NK-92 (cell line): ENCODE measurements around the gene UBE2V1.
"Not testable (repeated sequence)": the region's sequence is repeated elsewhere in the genome, so short reads cannot be mapped to it uniquely, and the experiment has no call there.

Experiments used
- DNase-seq: peaks from one replicate; lab custom pipeline; 2025; ENCODE audit not compliant: unreplicated experiment; lab: John Stamatoyannopoulos, UW

UBE2V1 gene

DNA sequence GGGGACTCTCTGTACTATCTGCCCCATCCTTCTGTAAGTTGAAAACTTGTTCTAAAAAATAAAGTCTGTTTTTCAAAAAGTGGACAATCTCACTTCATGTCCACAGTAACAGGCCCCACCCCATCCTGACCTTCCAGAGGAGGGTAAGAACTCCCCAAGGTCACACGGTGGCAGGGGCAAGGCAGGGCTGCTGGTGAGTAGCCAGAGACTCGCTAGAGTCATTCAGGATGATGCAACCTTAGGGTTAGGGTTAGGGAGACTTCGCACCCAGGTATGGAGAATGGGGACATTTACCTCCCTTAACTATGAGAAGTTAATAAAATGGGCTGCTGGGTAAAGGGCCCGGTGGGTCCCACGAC is 25.1 kb upstream of the UBE2V1 start:
- DNase-seq: no peak

DNA sequence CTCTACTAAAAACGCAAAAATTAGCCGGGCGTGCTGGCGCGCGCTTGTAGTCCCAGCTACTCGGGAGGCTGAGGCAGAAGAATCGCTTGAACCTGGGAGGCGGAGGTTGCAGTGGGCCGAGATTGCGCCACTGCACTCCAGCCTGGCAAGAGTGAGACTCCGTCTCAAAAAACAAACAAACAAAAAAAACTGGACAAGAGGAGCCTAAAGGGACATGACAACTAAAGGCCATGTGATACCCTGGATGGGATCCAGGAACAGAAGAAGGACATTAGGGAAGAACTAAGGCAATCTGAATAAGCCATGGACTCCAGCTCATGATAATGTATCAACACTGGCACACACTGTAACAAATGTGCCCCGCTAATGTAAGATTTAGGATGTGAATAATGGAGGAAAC is 24.8 kb upstream of the UBE2V1 start:
- DNase-seq: not testable (repeated sequence)

DNA sequence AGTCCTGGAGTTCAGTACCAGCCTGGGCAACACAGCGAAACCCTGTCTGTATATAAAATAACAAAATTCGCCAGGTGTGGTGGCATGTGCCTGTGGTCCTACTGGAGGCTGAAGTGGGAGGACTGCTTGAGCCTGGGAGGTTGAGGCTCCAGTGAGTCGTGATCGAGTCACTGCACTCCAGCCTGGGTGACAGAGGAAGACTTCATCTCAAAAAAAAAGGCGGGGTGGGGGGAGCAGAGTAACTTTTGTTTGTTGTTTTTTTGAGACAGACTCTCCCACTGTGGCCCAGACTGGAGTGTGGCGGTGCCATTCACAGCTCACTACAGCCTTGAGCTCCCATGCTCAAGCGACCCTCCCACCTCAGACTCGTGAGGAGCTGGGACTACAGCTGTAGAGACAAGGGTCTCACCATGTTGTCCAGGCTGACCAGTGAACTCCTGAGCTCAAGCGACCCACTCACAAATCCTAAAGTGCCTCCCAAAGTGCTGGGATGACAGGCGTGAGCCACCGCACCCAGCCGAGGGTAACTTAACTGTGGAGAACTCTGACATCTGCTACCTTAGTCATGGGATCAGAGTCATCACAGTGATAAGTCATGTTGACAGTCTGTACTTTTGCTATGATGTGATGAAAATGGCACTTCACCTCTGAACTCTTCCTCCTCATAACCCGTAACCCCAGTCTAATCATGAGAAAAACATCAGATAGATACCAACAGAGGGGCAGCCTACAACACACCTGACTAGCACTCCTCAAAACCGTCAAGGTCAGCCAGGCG is 24.1 kb upstream of the UBE2V1 start:
- DNase-seq: no peak

DNA sequence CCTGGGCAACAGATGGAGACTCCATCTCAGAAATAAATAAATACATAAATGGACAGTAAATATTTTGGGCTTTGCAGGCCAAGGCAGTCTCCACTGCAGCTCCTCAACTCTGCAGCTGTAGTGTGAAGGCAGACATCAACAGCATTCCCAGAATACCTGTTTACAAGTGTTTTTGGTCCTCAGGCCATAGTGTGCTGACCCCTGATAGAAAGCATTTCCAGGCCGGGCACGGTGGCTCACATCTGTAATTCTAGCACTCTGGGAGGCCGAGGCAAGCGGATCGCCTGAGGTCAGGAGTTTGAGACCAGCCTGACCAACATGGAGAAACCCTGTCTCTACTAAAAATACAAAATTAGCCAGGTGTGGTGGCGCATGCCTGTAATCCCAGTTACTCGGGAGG is 22.2 kb upstream of the UBE2V1 start:
- not testable (repeated sequence) for DNase-seq

DNA sequence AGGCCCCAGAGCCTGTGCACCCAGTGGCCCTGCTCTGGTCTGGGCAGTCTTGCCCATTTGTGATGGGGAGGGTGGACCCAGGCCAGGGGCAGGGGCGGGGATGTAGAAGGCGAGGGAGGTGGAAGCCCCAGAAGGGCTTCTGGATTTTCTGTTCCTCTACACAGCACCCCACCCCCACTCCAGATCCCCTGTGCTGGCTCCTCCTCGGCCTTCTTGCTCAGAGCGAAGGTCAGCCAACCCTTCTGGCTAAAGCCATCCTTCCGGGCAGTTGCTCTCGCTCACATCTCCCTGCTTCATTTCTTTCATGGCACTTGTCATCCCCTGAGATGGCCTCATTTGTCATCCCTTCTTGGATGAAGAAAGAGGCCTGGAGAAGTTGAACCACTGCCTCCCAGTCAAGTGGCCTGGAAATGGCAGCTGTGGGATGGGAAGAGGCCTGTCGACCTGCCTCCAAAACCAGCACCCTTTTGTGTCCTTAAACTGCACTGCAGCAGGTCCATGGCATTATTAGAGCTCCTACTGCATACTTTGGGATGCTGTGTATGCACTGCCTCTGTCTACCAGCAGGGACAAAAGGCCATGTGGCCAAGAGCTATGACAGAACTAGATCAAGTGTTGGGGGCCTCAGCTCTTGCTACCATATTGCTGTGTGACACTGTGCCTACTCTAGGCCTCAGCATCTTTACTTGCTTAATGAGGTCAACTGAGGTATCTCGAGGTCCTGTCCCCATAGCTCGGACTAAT is 20.7 kb upstream of the UBE2V1 start:
- DNase-seq: no peak

DNA sequence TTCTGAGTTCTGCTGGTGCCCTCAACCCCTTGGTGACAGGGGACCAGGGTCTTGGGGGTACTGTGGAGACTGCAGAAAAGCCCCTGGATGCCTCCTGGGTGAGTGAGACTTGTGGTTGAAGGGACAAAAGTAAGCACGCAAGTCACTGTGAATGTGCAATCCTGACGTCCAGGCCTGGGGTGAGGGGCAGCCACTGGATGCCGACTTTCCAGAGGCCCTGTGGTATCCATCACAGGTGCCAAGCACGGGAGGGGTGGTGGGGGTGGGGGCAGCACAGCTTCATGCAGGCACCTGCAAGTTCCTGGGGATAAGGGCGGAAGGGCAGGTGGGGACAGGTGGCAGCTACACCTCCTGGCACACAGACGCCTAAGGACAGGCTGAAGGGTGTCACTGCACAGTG is 20.1 kb upstream of the UBE2V1 start:
- no peak for DNase-seq

DNA sequence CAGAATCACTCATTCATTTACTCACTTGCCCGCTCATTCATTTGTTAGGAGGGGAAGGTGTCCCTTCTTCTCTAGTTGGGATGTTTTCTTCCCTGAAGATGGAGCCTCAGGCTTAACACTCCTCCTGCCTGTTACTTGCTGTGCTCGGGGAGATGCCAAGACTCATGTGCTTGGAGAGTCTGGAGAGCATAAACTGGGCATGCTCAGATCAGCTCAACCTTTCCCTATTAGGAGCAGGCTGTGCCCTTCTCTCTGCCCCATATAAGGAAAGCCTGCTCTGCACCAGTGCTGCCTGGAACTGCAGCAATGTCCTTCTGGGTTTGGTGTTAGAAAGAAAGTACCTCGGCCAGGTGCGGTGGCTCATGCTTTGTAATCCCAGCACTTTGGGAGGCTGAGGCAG is 18.0 kb upstream of the UBE2V1 start:
- no peak for DNase-seq

DNA sequence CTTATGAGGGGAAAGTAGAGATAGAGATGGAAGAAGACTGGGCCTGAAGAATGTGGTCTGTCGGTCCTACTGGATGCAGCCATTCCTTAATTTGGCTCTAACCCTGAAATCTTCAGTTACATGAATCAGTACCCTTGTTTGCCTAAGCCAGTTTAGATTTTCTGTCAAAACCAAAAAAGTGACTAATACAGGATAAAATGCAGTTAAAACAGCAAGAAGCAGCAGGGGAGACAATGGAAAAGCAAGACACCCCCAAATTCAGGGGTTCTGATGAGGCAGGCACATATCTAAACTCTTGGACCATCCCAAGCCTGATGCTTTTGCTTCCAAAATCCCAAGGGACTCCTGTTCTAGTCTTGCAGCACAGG is 17.4 kb upstream of the UBE2V1 start:
- no peak for DNase-seq

DNA sequence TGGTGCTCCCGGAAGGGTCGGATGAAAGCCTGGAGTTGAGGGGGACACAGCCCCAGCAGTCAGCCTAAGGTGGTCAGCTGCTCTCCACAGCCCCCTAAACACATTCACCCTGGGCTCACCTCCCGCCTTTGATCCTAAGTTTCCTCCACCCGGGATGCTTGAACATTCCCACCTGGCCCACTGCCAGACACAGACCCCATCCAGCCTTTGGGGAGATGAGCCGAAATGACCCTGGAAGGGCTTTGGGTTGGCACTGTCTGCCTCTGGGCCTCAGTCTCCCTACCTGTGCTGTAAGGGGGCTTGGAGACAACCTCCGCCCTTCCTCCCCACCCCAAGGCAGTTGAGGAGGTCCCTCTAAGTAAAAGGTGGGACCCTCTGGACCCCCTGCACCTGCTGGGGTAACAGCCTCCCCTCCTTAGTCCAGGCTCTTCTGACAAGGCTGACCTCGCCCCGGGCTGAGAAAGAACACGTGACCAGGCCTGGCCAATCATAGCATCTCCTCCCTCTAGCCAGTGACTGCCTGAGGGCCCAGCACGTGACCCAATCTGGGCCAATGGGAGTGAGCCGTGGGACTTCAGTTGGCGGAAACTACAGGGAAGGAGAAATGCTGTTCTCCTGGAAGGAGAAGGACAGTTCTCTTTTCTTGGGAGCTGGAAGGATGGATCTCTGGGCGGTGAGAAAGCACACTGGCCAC is 16.9 kb upstream of the UBE2V1 start:
- no peak for DNase-seq

DNA sequence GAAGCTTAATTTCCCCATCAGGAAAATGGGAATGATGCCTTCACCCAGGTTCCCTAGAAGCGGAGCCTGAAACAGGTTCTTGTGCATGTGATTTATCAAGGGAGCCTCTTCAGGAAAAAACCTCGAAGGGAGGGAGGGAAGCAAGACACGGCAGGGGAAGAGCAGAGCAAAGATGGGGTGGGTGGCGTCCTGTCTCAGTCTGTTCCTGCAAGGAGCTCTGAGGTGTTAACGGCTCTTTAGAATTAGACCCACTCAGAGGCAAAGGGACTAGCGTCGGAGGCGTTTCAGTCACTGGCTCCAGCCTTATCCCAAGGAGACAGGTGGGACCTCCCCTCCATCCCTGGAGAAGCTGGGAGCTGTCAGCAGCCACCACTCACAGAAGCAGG is 15.6 kb upstream of the UBE2V1 start:
- DNase-seq: no peak

DNA sequence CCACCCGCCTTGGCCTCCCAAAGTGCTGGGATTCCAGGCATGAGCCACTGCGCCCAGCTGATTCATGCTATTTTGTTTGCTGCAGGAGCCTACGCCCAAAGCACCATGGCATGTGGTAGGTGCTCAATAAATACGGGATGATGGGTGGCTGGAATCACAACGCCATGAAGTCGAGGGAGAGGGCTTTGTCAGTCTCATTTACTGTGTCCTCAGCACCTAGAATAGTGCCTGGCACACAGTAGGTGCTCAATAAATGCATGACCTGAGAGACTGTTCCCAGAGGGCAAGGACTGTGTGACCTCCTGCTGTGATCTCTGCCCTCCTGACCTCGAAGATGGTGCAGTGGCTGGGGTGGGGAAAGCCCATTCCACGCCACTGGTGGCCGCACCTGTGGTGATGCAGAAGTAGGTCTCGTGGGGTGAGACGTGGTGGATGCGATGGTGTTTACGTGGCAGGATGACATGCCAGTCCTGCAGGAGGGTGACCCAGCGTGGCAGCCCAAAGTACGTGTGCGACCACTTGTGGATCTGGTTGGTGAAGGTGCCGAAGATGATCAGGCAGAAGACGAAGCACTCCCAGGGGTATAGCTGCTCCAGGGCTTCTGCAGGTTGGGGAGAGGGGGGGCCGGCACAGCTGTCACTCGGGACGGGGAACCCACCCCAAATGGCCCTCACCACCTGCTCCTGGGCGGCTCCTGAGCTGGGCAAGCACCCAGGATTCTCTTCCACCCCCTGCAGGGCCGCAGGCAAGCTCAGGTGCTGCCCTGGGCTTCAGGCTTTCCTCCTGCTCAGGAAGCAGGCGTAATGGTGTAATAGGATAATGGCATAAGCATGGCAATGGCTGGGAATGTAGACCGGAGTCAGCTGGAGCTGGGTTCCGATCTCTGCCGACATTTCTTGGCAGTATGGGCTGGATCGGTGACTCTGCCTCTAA is 14.9 kb upstream of the UBE2V1 start:
- DNase-seq: no peak

DNA sequence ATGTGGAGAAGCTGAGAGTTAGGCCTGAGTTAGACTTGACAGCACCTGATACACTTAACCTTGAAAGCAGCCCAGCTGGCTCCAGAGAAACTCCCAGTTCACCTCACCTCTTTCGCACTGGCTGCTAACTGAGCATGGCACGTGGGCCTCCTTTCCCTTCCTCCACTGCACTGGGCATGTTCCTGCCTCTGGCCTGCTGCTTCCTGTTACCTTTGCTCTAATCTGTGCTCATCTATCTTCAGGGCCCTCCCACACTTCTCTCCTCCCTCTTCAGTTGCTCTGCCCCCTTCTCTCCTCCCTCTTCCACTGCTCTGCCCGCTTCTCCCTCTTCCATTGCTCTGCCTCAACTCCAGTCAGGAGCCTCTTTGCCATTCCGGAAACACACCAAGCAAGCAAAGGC is 13.7 kb upstream of the UBE2V1 start:
- DNase-seq: no peak

DNA sequence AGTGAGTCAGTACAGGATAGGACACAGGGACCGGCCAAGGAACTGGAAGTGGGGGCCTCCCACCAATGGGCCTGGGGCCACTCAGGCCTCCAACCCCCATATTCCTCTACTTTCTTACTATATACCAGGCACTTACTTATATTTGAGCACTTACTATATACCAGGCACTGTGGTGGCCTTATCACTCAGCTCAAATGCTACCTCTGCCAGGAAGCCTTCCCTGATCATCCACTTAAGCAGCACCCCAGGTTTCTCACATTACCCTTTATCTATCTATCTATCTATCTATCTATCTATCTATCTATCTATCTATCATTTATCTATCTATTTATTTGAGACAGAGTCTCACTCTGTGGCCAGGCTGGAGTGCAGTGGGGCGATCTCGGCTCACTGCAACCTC is 12.3 kb upstream of the UBE2V1 start:
- DNase-seq: no peak

DNA sequence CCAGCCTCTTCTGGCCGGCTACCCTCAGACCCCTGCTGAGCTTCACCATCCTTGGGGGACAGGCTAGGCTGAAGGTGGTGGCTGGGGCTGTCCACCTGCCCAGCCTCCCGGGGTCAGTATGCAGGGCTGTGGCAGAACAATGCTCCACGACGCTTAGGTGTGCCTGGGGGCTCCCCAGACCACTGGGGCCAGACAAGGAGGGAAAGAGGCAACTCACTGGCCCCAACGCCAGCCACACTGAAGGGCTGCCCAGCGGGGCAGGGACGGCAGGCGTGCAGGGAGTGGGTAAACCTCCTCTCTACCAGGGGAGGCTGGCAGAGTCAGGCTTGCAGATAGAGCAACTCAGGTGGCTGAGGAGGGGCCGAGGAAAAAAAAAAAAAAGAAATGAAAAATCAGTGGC is 11.5 kb upstream of the UBE2V1 start:
- DNase-seq: no peak

DNA sequence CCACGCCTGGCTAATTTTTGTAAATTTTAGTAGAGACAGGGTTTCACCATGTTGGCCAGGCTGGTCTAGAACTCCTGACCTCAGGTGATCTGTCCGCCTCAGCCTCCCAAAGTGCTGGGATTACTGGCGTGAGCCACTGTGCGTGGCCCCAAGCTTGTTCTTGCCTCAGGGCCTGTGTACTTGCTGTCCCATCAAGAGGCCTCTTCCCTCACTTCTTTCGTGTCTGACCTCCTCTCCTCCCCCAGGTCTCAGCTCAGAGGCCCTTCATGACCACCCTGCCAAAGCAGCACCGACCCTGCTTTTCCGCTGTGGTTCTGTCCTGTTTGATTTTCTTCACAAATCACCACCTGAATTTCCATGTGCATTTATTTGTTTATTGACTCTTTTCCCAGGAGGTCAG is 10.5 kb upstream of the UBE2V1 start:
- no peak for DNase-seq

DNA sequence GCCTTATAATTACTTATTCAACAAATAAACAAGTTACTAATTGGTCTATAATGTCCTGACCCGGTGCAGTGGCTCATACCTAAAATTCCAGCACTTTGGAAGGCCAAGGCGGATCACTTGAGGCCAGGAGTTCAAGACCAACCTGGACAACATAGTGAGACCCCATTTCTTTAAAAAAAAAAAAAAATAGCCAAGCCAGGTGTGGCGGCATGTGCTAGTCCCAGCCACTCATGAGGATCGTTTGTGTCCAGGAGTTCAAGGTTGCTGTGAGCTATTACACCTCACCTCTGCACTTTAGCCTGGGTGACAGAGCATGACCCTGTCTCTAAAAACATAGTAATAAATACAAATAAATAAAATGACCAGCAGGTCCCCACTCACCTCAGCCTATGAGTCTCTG is 9.8 kb upstream of the UBE2V1 start:
- DNase-seq: no peak

DNA sequence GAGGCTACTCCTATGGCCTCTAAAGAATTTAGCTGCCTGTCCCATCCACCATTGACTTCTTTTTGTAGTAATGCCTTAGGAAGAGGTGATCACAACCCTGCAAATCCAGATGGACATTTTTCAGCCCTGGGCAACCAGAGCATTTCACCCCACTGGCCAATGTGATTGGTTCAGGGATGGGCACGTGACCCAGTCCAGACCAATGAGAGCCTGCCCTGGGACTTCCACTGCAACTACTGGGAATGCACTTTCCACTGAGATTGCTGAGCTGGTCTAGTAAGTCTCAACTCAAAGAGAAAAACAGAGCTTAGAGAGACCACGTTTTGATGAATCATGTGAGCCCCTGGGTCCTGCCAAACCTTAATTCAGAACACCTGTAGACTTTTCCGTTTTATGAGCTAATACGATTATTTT is 8.9 kb upstream of the UBE2V1 start:
- DNase-seq: no peak

DNA sequence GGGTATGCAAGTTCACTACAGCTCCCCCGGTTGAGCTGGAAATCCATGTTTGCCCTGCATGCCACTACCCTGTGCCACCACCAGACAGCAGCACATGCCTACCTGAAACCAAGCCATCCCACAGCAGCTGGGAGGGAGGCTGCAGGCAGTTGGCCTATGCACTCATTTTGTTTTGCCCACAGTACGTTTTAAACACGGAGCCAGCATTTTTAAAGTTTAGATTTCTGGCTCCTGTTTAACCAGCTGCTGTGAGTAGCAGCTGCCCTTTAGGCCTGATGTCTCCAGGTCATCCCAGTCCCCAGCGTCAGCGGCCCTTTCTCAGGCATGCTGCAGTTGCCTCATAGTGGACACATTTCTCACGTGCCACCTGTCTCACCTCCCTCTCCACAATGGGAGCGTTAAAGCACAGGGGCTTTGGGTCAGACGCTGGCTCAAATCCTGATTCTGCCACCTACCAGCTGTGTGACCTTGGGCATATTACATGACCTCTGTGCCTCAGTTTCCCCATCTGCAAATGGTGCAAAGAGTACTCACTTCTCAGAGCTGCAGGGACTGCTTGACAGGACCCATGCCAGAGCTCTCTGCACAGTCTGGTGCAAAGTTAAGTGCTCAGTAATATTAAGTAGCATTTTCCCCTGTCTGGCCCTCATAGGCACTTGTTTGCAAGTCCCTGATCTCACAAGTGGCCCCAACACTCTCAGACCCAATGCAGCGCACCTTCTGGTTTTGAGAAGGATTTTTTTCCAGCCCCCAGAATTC is 8.2 kb upstream of the UBE2V1 start:
- no peak for DNase-seq

DNA sequence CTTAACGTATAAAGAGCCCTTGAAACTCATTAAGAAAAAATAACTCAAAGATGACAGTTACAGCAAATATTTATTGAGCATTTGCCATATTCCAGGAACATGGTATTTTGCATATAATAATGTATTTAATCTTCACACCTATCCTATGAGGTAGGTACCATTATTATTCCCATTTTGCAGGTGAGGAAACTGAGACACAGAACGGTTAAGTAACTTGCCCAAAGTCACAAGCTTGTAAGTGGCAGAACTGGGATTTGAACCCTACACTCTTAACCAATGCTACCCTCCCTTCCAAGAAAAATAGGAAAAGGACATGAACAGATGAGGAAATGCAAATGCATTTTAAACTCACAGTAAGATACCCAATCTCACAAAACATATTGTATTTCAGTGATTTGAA is 5.3 kb upstream of the UBE2V1 start:
- DNase-seq: no peak

DNA sequence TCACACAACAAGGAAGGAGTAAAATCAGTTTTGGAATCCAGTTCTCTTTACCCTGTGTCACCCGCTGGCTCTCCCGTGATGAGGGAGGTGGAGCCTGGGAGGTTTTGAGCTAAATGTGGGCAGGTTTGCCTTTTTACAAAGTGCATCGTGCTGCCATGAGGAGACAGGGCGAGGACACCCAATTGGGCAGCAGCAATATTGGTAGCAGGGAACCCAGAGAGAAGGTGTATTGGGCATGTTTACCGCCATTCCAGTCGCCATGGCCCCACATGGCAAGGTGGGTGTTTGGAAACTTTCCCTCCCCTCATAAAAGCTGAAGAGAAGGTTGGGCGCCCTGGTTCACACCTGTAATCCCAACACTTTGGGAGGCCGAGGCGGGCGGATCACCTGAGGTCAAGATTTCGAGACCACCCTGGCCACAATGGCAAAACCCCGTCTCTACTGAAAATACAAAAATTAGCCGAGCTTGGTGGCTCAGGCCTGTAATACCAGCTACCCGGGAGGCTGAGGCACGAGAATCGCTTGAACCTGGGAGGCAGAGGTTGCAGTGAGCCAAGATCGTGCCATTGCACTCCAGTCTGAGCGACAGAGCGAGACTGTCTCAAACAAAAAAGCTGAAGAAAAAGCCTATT is 3.5 kb upstream of the UBE2V1 start:
- DNase-seq: no peak
